K562 (cell line): ENCODE results near the gene SLC44A5. TPM values are rescaled to one million over a fixed set of nuclear protein-coding genes. Genes with fewer than 3 reads are reported as not detected.

Experiments used
- BRCA1 ChIP-seq, 2 experiments: fragments of 450-650 bp in 1 of 2; sonication (generic) in 1 of 2; formaldehyde crosslinking in 1 of 2; IDR thresholded peaks; 2 replicates each; pipeline versions ENCODE4 v1.5.0 to v1.6.1; 2017 to 2020; ENCODE audit warnings: mild to moderate bottlenecking in 1 of 2, missing genetic modification reagents in 1 of 2
- CCNT2 ChIP-seq: IDR thresholded peaks from 2 replicates; pipeline ENCODE4 v1.6.1; 2011; ENCODE audit warnings: borderline replicate concordance, low read depth, mild to moderate bottlenecking, moderate library complexity, mixed read lengths, low read length; ENCODE audit not compliant: insufficient read length; ENCODE audit errors: extremely low read depth
- KDM5B ChIP-seq: fragments of 200-600 bp; sonication (generic); IDR thresholded peaks from 2 replicates; pipeline ENCODE4 v1.6.1; 2012; ENCODE audit warnings: low read depth, mild to moderate bottlenecking, moderate library complexity, low read length, control low read depth, inconsistent platforms; ENCODE audit not compliant: insufficient replicate concordance
- NCOA6 ChIP-seq: fragments of 450-650 bp; IDR thresholded peaks from 2 replicates; pipeline ENCODE4 v1.6.1; 2017; ENCODE audit warnings: mild to moderate bottlenecking
- POLR2AphosphoS5 ChIP-seq: IDR thresholded peaks from 2 replicates; pipeline ENCODE4 v1.6.1; 2011; ENCODE audit warnings: mild to moderate bottlenecking, low read depth, low read length, moderate library complexity; ENCODE audit not compliant: control insufficient read depth, insufficient read depth
- SAFB2 ChIP-seq: fragments of 200-400 bp; formaldehyde crosslinking; IDR thresholded peaks from 2 replicates; pipeline ENCODE4 v1.6.1; 2018; ENCODE audit warnings: borderline replicate concordance, low read length, low read depth, moderate library complexity; ENCODE audit not compliant: severe bottlenecking
- SMC3 ChIP-seq: conservative IDR thresholded peaks from 2 replicates; pipeline ENCODE4 v1.6.1; 2011; ENCODE audit warnings: low read depth, low read length, improper control_type of control experiment; ENCODE audit not compliant: insufficient read depth
- TGIF2 ChIP-seq: sonication (generic); formaldehyde crosslinking; IDR thresholded peaks from 2 replicates; pipeline ENCODE4 v1.8.1; 2022; ENCODE audit warnings: mild to moderate bottlenecking, missing genetic modification reagents, moderate library complexity
- ZBTB1 ChIP-seq: sonication (generic); formaldehyde crosslinking; IDR thresholded peaks from 2 replicates; pipeline ENCODE4 v1.8.1; 2023; ENCODE audit warnings: missing genetic modification reagents, low read depth, mild to moderate bottlenecking, borderline replicate concordance
- ZBTB26 ChIP-seq: fragments of 450-650 bp; formaldehyde crosslinking; IDR thresholded peaks from 2 replicates; pipeline ENCODE4 v1.4.0; 2022; ENCODE audit warnings: missing genetic modification characterization
- ZFP1 ChIP-seq: fragments of 450-650 bp; formaldehyde crosslinking; IDR thresholded peaks from 2 replicates; pipeline ENCODE4 v1.4.0; 2020; ENCODE audit warnings: mild to moderate bottlenecking, mixed read lengths
- ZNF644 ChIP-seq: fragments of 200-800 bp; sonication (Bioruptor generic); IDR thresholded peaks from 2 replicates; pipeline ENCODE4 v1.6.1; 2016; ENCODE audit warnings: low read depth, missing genetic modification characterization, missing compliant biosample characterization
- ZNF780A ChIP-seq: fragments of 250-450 bp; sonication (Bioruptor Pico); IDR thresholded peaks from 2 replicates; pipeline ENCODE4 v1.5.0; 2021; ENCODE audit warnings: mild to moderate bottlenecking
- ZNF785 ChIP-seq: fragments of 250-450 bp; sonication (Bioruptor Pico); IDR thresholded peaks from 2 replicates; pipeline ENCODE4 v1.4.0; 2020; ENCODE audit warnings: mild to moderate bottlenecking
- polyA plus RNA-seq, 8 experiments: library from polyadenylated mRNA; depleted of rRNA in 4 of 8; stranded (reverse) in 5 of 8; unstranded in 3 of 8; fragments of >200 nt; fragmentation: Nextera tagmentation in 2 of 8; fragmentation: Illumina TruSeq in 1 of 8; extraction: Ambion mirVana in 2 of 8; extraction: Trizol in 1 of 8; gene quantifications; 2 replicates each; pipeline versions ENCODE4 v1.2.1 to v1.2.3, GENCODE V29; 2011 to 2014; ENCODE audit warnings: inconsistent platforms in 1 of 8, missing spikeins in 1 of 8
- total RNA-seq, 7 experiments: library from RNA; depleted of rRNA in 6 of 7; stranded (reverse); fragments of >200 nt in 6 of 7; fragmentation: Illumina TruSeq in 2 of 7; extraction: Trizol in 2 of 7; gene quantifications; 2 replicates each; pipeline versions ENCODE4 v1.2.1 to v1.2.3, GENCODE V29; 2011 to 2021; ENCODE audit warnings: low replicate concordance in 1 of 7
- TF ChIP-seq, protein P1 (sequence below), 2 experiments: fragments of 450-650 bp; formaldehyde crosslinking in 1 of 2; IDR thresholded peaks; 2 replicates each; pipeline versions ENCODE4 v1.4.0 to v1.6.1; 2014 to 2020; ENCODE audit warnings: mild to moderate bottlenecking in 2 of 2, borderline replicate concordance in 1 of 2, low read depth in 1 of 2
- TF ChIP-seq, protein P2 (sequence below): fragments of 450-650 bp; IDR thresholded peaks from 2 replicates; pipeline ENCODE4 v1.7.0; 2016; ENCODE audit warnings: borderline replicate concordance

Gene SLC44A5
- total and polyA plus RNA-seq, 9 of the 15 experiments (the other 6 are each of a cell fraction or from before 2014, with no cell fraction given), result 1.2 to 10.1 (median 3.2) TPM

DNA sequence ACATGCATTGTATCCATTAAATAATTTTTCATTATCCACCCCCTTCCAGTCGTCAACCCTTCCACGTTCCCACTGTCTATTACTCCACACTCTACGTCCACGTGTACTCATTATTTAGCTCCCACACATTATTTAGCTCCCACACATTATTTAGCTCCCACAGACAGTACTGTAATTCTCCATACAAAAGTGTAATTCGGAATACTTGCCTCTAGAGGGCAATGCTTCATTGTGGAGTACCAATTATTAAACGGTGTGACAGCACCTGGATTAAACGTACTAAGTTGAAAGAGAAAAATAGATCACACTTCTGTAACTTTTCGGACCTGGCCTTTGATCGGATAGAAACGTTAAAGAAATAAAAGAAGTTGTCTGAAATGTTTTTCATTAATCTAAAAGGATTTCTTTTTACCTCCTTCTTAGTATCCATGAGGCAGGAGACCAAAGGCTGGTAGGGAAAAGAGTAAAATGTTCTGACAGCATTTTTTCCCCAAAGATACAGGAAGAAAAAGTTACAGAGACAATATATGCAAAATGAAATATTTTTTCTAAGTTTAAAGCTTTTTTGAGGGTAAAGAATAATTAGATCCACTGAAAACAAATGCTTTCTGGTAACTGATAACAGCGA, 377.5 kb downstream of the SLC44A5 start (continued):
- TF ChIP-seq, protein P1, sequence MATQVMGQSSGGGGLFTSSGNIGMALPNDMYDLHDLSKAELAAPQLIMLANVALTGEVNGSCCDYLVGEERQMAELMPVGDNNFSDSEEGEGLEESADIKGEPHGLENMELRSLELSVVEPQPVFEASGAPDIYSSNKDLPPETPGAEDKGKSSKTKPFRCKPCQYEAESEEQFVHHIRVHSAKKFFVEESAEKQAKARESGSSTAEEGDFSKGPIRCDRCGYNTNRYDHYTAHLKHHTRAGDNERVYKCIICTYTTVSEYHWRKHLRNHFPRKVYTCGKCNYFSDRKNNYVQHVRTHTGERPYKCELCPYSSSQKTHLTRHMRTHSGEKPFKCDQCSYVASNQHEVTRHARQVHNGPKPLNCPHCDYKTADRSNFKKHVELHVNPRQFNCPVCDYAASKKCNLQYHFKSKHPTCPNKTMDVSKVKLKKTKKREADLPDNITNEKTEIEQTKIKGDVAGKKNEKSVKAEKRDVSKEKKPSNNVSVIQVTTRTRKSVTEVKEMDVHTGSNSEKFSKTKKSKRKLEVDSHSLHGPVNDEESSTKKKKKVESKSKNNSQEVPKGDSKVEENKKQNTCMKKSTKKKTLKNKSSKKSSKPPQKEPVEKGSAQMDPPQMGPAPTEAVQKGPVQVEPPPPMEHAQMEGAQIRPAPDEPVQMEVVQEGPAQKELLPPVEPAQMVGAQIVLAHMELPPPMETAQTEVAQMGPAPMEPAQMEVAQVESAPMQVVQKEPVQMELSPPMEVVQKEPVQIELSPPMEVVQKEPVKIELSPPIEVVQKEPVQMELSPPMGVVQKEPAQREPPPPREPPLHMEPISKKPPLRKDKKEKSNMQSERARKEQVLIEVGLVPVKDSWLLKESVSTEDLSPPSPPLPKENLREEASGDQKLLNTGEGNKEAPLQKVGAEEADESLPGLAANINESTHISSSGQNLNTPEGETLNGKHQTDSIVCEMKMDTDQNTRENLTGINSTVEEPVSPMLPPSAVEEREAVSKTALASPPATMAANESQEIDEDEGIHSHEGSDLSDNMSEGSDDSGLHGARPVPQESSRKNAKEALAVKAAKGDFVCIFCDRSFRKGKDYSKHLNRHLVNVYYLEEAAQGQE (IDR thresholded peaks at IDR 0.05; ENCODE audit: borderline replicate concordance), result peak; percentile 35; the same call in 1 of the 2 replicates
- TF ChIP-seq, protein P1 (CRISPR knock-in tag; IDR thresholded peaks at IDR 0.05; ENCODE audit: low read depth), result no peak
- no peak for TF ChIP-seq CCNT2
- no peak for TF ChIP-seq SAFB2
- TF ChIP-seq KDM5B, result no peak
- TF ChIP-seq NCOA6, result no peak
- peak; percentile 59; the same call in 1 of the 2 replicates for TF ChIP-seq SMC3
- no peak for TF ChIP-seq BRCA1 (IDR thresholded peaks at IDR 0.05)
- no peak for TF ChIP-seq BRCA1 (CRISPR knock-in tag; IDR thresholded peaks at IDR 0.05)
- no peak for TF ChIP-seq ZNF644 (tag)
- TF ChIP-seq ZBTB26 (CRISPR knock-in tag), result no peak
- TF ChIP-seq TGIF2, result no peak
- TF ChIP-seq ZNF785 (CRISPR knock-in tag), result no peak
- TF ChIP-seq POLR2AphosphoS5, result no peak
- no peak for TF ChIP-seq ZBTB1
- TF ChIP-seq ZNF780A (CRISPR knock-in tag), result no peak
- TF ChIP-seq ZFP1 (CRISPR knock-in tag), result no peak
- TF ChIP-seq, protein P2, sequence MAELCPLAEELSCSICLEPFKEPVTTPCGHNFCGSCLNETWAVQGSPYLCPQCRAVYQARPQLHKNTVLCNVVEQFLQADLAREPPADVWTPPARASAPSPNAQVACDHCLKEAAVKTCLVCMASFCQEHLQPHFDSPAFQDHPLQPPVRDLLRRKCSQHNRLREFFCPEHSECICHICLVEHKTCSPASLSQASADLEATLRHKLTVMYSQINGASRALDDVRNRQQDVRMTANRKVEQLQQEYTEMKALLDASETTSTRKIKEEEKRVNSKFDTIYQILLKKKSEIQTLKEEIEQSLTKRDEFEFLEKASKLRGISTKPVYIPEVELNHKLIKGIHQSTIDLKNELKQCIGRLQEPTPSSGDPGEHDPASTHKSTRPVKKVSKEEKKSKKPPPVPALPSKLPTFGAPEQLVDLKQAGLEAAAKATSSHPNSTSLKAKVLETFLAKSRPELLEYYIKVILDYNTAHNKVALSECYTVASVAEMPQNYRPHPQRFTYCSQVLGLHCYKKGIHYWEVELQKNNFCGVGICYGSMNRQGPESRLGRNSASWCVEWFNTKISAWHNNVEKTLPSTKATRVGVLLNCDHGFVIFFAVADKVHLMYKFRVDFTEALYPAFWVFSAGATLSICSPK, result no peak
